ELF-1 (cell line): Measurements from ENCODE around the gene SMIM22.

Experiments
- DNase-seq: peaks from one replicate; pipeline ENCODE4 v3.0.0-alpha.2; 2016; ENCODE audit warnings: low read depth, low spot score

The SMIM22 gene, protein sequence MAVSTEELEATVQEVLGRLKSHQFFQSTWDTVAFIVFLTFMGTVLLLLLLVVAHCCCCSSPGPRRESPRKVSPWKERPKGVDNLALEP

GRCh38 chr16:4795181-4795827, at the start of gene SMIM22:
Gene SMIM22 (plus strand): TSS chr16:4795369. CDS start chr16:4795735, 366 bp downstream.
- no peak for DNase-seq

- DNase-seq: no peak
These were observed 49.0 kb upstream of the SMIM22 start for GRCh38 chr16:4746215-4746614.

DNA sequence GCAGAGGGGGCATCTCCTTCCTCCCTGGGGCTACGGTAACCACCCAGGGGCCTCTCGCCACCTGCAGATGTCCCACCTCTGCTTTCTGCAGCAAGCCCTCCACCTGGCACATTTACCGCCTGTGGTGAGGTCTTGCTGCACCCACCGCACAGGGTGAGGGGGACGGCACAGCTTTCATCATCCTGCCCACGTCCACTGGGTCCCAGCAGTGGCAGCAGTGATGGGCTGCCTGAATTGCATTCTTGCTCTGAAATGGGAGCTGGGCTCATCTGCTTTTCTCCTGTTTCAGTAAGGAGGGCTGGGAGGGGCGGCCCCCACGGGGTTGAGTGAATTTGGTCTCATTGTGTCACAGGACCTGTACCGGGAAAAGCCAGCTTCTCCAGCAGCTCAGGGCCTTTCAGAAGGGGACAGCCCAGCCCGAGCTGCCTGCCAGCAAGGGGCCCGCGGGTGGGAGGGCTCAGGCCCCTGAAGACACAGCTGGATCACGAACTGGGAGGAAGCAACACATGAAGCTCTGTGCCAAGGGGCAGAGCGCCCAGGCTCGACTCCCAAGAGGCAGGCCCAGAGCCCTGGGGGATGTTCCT, 48.1 kb upstream of the SMIM22 start:
- DNase-seq: no peak

GRCh38 chr16:4747906-4748681, 47.1 kb upstream of the SMIM22 start:
- DNase-seq: no peak

DNA sequence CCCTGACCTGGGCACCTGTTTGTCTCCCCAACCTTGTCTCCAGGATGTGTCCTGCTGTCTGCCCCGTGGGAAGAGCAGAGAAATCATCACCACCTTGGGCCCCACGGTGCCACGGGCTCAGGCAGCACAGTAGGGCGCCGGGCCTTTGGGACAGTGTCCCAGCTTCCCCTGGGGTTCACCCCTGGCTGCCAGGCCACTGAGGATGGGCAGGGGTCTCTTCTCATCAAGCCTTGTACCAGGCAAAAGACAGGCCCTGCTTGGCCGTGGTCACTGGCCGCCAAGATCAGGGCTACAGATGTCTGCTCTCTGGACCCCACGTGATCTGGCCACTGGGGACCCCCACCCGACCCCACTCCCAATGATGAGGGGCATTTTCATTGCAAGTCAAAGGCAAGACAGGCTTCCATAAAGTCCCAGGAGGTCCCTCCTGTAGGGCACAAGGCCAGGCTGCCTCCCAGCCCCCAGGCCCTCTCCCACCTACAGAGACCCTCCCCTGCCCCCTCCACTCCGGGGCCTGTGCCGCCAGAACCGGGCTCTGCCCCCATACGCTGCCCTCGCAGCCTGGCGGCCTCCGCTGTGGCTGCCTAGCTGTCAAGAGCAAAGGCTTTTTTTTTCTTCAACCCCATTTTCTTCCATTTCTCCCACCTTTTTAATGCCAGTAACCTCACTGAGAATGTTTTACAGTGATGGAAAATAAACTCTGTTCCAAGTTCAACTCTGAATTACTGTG, 46.3 kb upstream of the SMIM22 start:
- no peak for DNase-seq

- DNase-seq: no peak
These were observed 45.4 kb upstream of the SMIM22 start for GRCh38 chr16:4749700-4750257.

- DNase-seq: no peak
These were observed 44.3 kb upstream of the SMIM22 start for GRCh38 chr16:4750896-4751295.

DNA sequence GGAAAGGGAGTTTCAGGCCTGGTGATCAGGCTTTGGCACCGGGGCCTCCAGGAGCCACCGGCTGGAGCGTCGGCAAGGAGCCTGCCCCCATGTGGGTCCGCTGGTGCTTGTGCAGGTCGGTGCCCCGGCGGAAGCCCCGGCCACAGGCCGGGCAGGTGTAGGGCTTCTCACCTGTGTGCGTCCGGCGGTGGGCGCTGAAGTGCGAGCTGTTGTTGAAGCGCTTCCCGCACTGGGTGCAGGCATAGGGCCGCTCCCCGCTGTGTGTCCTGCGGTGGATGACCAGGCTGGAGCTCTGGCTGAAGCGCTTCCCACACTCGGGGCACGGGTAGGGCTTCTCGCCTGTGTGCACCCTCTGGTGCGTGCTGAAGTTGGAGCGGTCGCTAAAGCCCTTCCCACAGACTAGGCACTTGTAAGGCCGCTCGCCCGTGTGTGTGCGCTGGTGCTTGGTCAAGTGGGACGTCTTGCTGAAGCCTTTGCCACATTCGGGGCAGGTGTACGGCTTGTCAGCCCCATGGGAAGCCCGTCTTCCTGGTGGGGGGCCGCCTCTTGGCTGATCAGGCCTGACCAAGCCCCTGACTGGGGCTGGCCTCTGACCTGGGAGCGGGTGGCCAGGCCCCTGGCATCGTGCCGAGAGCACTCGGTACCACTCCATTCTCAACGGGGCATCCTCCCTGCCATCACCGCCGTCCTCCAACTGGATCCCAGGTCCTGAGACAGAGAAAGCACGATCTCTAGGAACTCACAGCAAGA, 42.6 kb upstream of the SMIM22 start:
- no peak for DNase-seq

DNA sequence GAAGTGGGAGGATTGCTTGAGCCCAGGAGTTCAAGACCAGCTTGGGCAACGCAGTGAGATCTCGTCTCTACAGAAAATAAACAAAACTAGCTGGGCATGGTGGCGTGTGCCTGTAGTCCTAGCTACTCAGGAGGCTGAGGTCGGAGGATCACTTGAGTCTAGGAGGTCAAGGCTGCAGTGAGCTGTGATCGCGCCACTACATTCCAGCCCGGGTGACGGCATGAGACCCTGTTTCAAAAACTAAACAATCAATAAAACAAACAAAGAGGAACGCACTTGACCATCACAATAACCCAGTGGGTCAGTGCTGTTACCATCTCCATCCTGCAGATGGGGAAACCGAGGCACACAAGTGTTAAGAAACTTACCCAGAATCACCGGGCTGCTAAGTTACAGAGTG, 41.9 kb upstream of the SMIM22 start:
- DNase-seq: no peak

- no peak for DNase-seq
These were observed 40.3 kb upstream of the SMIM22 start for GRCh38 chr16:4754865-4755264.

- no peak for DNase-seq
These were observed 39.5 kb upstream of the SMIM22 start for GRCh38 chr16:4755687-4756086.

DNA sequence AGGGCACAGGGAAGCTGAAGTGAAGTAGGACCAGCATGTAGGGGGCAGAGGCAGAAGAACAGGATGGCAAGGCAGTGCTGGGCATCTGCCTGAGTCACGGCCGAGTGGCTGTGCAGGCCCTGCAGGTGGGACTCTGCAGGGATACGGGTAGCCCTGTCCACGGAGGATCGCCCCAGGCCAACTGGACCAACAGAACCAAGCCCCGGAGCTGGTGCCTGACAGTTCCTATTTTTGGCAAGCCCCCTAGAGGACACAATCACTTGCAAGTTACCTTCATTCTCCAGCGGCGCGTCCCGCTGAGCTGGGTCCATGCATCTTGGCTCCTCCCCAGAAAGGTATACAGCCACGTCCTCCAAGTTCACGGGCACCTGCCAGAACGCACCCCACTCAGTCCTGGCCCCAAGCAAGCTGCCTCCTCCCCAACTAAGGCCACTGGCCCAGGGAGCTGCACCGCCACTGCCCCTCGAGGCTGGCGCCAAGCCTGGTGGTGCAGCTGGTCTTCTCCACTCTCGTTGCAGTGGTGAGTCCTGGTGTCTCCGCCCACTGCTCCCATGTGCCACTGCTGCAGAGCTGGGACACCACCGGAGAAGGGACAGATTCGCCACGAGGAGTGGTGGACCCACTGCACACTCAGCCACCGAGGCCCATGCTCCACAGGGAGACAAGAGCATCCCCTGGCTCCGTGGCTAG, 34.8 kb upstream of the SMIM22 start:
- no peak for DNase-seq

- no peak for DNase-seq
These were observed 33.0 kb upstream of the SMIM22 start for GRCh38 chr16:4762205-4762604.

DNA sequence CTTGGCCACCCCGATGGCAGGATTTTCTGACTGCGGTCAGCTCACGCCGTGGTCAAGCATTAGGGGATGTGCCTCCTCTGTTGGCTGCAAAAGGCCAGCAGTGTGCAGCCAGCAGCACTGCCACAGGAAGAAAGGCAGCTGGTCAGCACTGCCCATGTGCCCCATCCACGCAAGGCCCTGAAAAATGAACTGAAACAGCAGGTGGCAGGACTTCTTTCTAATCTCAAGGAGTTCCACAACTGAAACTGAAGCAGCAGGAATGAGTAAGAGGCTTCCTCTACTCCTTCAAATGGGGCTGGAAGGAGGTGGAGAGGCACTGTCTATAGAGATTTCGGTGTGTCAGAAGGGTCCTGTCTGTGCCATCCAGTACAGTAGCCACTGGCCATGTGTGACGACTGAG, 31.4 kb upstream of the SMIM22 start:
- DNase-seq: no peak

GRCh38 chr16:4765511-4766474, 29.4 kb upstream of the SMIM22 start:
- DNase-seq: no peak

GRCh38 chr16:4766875-4767628, 28.1 kb upstream of the SMIM22 start, which contains the start of gene ZNF500:
Gene ZNF500 (minus strand): TSS chr16:4767162. CDS start chr16:4765978, 1,184 bp downstream.
- peak; percentile 98 for DNase-seq

- DNase-seq: no peak
These were observed 27.2 kb upstream of the SMIM22 start for GRCh38 chr16:4767872-4768548.
